Left lung (tissue), 10 donors: ENCODE results near the gene PCDHGB3. TPM values are rescaled to one million over a fixed set of nuclear protein-coding genes. Genes with fewer than 3 reads are reported as not detected.
"Not testable (repeated sequence)": the region's sequence is repeated elsewhere in the genome, so short reads cannot be mapped to it uniquely, and the experiment has no call there.

Experiments
- ATAC-seq: fragments of 200-7000 bp; cut with Tn5 transposase; one replicate; pipeline ENCODE4 v1.9.1; 2020; ENCODE audit warnings: moderate library complexity
- DNase-seq, 4 donors: peaks; one replicate each; pipeline ENCODE4 v3.0.0-alpha.2; 2013 to 2020
- H3K27ac ChIP-seq, 2 donors: fragments of 200-600 bp; sonication (generic) in 1 of 2; one replicate each; pipeline versions ENCODE4 v1.5.0 to v1.8.0; 2020 to 2021
- H3K27me3 ChIP-seq, 2 donors: fragments of 200-600 bp; sonication (generic) in 1 of 2; one replicate each; pipeline versions ENCODE4 v1.5.0 to v1.8.0; 2020 to 2021
- H3K36me3 ChIP-seq, 2 donors: fragments of 200-600 bp; sonication (generic) in 1 of 2; one replicate each; pipeline versions ENCODE4 v1.5.0 to v1.8.0; 2020 to 2021
- H3K4me1 ChIP-seq, 2 donors: fragments of 200-600 bp; one replicate each; pipeline ENCODE4 v1.8.0; 2021
- H3K4me3 ChIP-seq, 2 donors: fragments of 200-600 bp; sonication (generic) in 1 of 2; one replicate each; pipeline versions ENCODE4 v1.5.0 to v1.8.0; 2020 to 2021; ENCODE audit warnings: mild to moderate bottlenecking in 1 of 2
- H3K9me3 ChIP-seq, 2 donors: fragments of 200-600 bp; sonication (generic) in 1 of 2; one replicate each; pipeline versions ENCODE4 v1.5.0 to v1.8.0; 2020 to 2021
- intact Hi-C, 2 donors: fragments of 100-400 bp; cut with DNase I; formaldehyde crosslinking; loops; one replicate each; pipeline versions ENCODE4 v1.11.2 to v1.14.2; 2022
- polyA plus RNA-seq, 6 donors: library from polyadenylated mRNA; unstranded; fragments of 120-200 nt; gene quantifications; one replicate each; pipeline ENCODE4 v1.2.1, GENCODE V29; 2013; ENCODE audit not compliant: insufficient read length in 6 of 6
- total RNA-seq, 2 donors: library from RNA; stranded (reverse); fragmentation: NEBNext Ultra II Directional; extraction: Animal tissue kit (Norgen Biotek cat#: 25700); gene quantifications; one replicate each; pipeline ENCODE4 v1.2.1, GENCODE V29; 2021
- TF ChIP-seq, protein P1 (sequence below), 2 donors: fragments of 200-600 bp; sonication (generic) in 1 of 2; IDR thresholded peaks; one replicate each; pipeline versions ENCODE4 v1.5.0 to v1.8.0; 2021; ENCODE audit warnings: antibody characterized with exemption in 2 of 2
- donor health status: DM: no; HTN: yes; CAD: no.
- donor health status: DM: no; HTN: no; CAD: no.

The PCDHGB3 gene
- total and polyA plus RNA-seq, 8 donors = 1.5 to 3.4 (median 2.7) TPM

DNA sequence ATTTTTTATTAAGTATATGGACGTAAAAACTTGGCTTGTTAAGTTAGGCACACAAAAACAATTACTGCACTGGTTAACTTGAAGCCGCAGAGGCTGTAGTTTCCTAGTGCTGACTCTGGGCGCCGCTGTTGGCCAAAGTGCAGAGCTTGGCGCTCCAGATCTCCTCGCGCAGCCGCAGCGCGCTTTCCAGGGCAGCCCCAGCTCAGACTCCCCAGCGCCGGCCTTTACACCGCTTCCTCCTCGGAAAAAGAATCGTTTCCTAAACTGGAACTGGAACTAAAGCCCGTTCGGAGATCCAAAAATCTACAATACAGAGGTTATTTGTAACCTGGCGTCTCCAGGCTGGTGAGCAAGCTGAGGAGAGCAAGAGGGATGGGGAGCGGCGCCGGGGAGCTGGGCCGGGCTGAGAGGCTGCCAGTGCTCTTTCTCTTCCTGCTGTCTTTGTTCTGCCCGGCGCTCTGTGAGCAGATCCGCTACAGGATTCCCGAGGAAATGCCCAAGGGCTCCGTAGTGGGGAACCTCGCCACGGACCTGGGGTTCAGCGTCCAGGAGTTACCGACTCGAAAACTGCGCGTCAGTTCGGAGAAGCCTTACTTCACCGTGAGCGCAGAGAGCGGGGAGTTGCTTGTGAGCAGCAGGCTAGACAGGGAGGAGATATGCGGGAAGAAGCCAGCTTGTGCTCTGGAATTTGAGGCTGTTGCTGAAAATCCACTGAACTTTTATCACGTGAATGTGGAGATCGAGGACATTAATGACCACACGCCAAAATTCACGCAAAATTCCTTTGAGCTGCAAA lies 27.9 kb downstream of the PCDHGB3 start, which contains the start of gene PCDHGB5:
Gene PCDHGB5 (plus strand): TSS at position 192 of the 796 bp plus-strand sequence. CDS start 181 bp downstream, at position 373.
- H3K4me1 ChIP-seq, H3K36me3 ChIP-seq, H3K27ac ChIP-seq, intact Hi-C loops: not testable (repeated sequence)
- H3K27me3 ChIP-seq = peaks cover 22 to 94% of the 10 kb centered on the region in 2 donors
- TF ChIP-seq, protein P1, sequence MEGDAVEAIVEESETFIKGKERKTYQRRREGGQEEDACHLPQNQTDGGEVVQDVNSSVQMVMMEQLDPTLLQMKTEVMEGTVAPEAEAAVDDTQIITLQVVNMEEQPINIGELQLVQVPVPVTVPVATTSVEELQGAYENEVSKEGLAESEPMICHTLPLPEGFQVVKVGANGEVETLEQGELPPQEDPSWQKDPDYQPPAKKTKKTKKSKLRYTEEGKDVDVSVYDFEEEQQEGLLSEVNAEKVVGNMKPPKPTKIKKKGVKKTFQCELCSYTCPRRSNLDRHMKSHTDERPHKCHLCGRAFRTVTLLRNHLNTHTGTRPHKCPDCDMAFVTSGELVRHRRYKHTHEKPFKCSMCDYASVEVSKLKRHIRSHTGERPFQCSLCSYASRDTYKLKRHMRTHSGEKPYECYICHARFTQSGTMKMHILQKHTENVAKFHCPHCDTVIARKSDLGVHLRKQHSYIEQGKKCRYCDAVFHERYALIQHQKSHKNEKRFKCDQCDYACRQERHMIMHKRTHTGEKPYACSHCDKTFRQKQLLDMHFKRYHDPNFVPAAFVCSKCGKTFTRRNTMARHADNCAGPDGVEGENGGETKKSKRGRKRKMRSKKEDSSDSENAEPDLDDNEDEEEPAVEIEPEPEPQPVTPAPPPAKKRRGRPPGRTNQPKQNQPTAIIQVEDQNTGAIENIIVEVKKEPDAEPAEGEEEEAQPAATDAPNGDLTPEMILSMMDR (IDR thresholded peaks at IDR 0.05) = peak; percentile 37 to 59
- peak in 1 of 4 donors; percentile 16 for DNase-seq
- peaks cover 3 to 71% of the 10 kb centered on the region in 2 donors for H3K9me3 ChIP-seq
- peak within 1 kb of the TSS in 1 of 2 donors; percentile 25 for H3K4me3 ChIP-seq
- ATAC-seq = peak; percentile 99

DNA sequence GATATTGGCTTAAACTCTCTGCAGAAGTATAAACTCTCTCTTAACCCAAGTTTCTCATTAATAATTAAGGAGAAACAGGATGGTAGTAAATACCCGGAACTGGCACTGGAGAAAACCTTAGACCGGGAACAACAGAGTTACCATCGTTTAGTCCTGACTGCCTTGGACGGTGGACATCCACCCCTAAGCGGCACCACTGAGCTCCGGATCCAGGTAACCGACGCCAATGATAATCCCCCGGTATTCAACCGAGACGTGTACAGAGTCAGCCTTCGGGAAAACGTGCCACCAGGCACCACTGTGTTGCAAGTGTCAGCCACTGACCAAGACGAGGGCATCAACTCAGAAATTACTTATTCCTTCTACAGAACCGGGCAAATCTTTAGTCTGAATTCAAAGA lies 28.6 kb downstream of the PCDHGB3 start:
- TF ChIP-seq, protein P1 (IDR thresholded peaks at IDR 0.05) = no peak
- ATAC-seq = no peak
- peaks cover 0 to 7% of the 10 kb centered on the region in 2 donors for H3K36me3 ChIP-seq
- H3K27ac ChIP-seq = no peak overlapping the region
- peaks cover 22 to 94% of the 10 kb centered on the region in 2 donors for H3K27me3 ChIP-seq
- no peaks in the 10 kb centered on the region for H3K4me1 ChIP-seq
- DNase-seq = no peak
- H3K9me3 ChIP-seq = peaks cover 3 to 71% of the 10 kb centered on the region in 2 donors
- intact Hi-C loops = no loop called here
- H3K4me3 ChIP-seq = no peak overlapping the region

DNA sequence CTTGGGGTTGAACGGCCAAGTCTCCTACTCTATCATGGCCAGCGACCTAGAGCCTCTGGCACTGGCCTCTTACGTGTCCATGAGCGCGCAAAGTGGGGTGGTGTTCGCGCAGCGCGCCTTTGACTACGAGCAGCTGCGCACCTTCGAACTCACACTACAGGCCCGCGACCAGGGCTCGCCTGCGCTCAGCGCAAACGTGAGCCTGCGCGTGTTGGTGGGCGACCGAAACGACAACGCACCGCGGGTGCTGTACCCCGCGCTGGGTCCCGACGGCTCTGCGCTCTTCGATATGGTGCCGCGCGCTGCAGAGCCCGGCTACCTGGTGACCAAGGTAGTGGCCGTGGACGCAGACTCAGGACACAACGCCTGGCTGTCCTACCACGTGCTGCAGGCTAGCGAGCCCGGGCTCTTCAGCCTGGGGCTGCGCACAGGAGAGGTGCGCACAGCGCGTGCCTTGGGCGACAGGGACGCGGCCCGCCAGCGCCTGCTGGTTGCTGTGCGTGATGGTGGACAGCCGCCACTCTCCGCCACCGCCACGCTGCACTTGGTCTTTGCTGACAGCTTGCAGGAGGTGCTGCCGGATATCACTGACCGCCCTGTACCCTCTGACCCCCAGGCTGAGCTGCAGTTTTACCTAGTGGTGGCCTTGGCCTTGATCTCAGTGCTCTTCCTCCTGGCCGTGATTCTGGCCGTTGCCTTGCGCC lies 29.7 kb downstream of the PCDHGB3 start:
- ATAC-seq (no peak), DNase-seq (no peak)
- no peak overlapping the region for H3K27ac ChIP-seq
- H3K27me3 ChIP-seq = peaks cover 22 to 94% of the 10 kb centered on the region in 2 donors
- TF ChIP-seq, protein P1 (IDR thresholded peaks at IDR 0.05) = no peak
- intact Hi-C loops = no loop called here
- H3K4me1 ChIP-seq = no peaks in the 10 kb centered on the region
- H3K36me3 ChIP-seq = peaks cover 0 to 7% of the 10 kb centered on the region in 2 donors
- H3K4me3 ChIP-seq = no peak overlapping the region
- H3K9me3 ChIP-seq = peaks cover 3 to 74% of the 10 kb centered on the region in 2 donors

DNA sequence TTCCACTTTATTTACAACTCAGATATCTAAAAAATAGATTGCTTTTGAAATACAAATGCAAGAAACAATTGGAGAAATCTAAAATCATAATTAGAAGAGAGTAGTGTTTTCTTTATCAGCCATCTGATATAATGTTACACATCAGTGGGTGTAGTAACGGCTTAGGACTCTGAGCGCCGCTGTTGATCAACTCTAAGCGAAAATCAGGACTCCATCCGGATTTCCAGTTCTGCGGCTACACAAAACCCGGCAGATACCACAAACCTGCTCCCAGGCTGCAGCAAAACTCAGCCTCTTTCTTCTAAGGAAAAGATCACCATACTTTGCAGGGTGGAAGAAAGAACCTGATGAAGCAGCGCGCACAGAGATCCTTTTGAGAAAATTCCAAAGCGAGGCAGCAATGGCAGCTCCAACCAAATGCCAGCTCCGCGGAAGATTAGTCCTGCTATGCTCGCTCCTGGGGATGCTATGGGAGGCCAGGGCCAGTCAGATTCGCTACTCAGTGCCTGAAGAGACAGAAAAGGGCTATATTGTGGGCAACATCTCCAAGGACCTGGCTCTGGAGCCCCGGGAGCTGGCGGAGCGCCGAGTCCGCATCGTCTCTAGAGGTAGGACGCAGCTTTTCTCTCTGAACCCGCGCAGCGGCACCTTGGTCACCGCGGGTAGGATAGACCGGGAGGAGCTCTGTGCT lies 32.7 kb downstream of the PCDHGB3 start, which contains the start of gene PCDHGA9:
Gene PCDHGA9 (plus strand): TSS at position 226 of the 691 bp plus-strand sequence. CDS start 175 bp downstream, at position 401.
- DNase-seq (peak in 1 of 4 donors; percentile 18), ATAC-seq (peak; percentile 60)
- peaks cover 23 to 92% of the 10 kb centered on the region in 2 donors for H3K27me3 ChIP-seq
- H3K27ac ChIP-seq = no peak within 1 kb of the TSS
- H3K9me3 ChIP-seq = peaks cover 3 to 76% of the 10 kb centered on the region in 2 donors
- H3K4me3 ChIP-seq = peak within 1 kb of the TSS in 1 of 2 donors; percentile 9
- peaks cover 0 to 7% of the 10 kb centered on the region in 2 donors for H3K36me3 ChIP-seq
- TF ChIP-seq, protein P1 (IDR thresholded peaks at IDR 0.05) = peak in 1 of 2 donors; percentile 11
- intact Hi-C loops = no loop called here
- H3K4me1 ChIP-seq = no peaks in the 10 kb centered on the region
